Nephron (organoid): ENCODE measurements around the gene AOPEP.

Source experiments
- H3K27ac Mint-ChIP-seq, 3 experiments: 2 replicates each; pipeline ENCODE4 v1.8.0; 2020; ENCODE audit warnings: mixed read lengths in 3 of 3, mild to moderate bottlenecking in 2 of 3, moderate library complexity in 1 of 3
- H3K27me3 Mint-ChIP-seq: 2 replicates; pipeline ENCODE4 v1.8.0; 2021; ENCODE audit warnings: low read depth, mild to moderate bottlenecking, moderate library complexity, mixed read lengths
- H3K36me3 Mint-ChIP-seq: 2 replicates; pipeline ENCODE4 v1.8.0; 2020; ENCODE audit warnings: low read depth, mixed read lengths
- H3K4me1 Mint-ChIP-seq: 2 replicates; pipeline ENCODE4 v1.8.0; 2020; ENCODE audit warnings: mixed read lengths
- H3K4me3 Mint-ChIP-seq, 3 experiments: 2 replicates each; pipeline ENCODE4 v1.8.0; 2020; ENCODE audit warnings: mild to moderate bottlenecking in 3 of 3, mixed read lengths in 3 of 3, moderate library complexity in 2 of 3
- H3K9me3 Mint-ChIP-seq: 2 replicates; pipeline ENCODE4 v1.8.0; 2020; ENCODE audit warnings: mixed read lengths
- CTCF ChIP-seq, 3 experiments: fragments of 200-600 bp; sonication (generic); IDR thresholded peaks; one replicate each; pipeline ENCODE4 v1.5.0; 2021; ENCODE audit warnings: antibody characterized with exemption in 3 of 3; ENCODE audit not compliant: unreplicated experiment in 3 of 3

Gene AOPEP

GRCh38 chr9:94919376-94920098 is 193.0 kb downstream of the AOPEP start:
- Mint-ChIP-seq H3K27me3 (peaks cover 8% of the 10 kb centered on the region), H3K27ac (peak overlapping the region; percentile 79 to 97 (median 91)), H3K4me1 (peaks cover 74% of the 10 kb centered on the region), H3K36me3 (peaks cover 5% of the 10 kb centered on the region), H3K9me3 (no peaks in the 10 kb centered on the region), H3K4me3 (peak overlapping the region; percentile 29 to 42 (median 35))
- TF ChIP-seq CTCF (IDR thresholded peaks at IDR 0.05; ENCODE audit: unreplicated experiment in 3 of 3): no peak

GRCh38 chr9:94920420-94921091 is 194.1 kb downstream of the AOPEP start:
- TF ChIP-seq CTCF (IDR thresholded peaks at IDR 0.05; ENCODE audit: unreplicated experiment in 3 of 3): no peak
- peak overlapping the region; percentile 91 to 97 (median 96) for H3K27ac Mint-ChIP-seq
- peak overlapping the region; percentile 42 to 54 (median 45) for H3K4me3 Mint-ChIP-seq
- H3K27me3 Mint-ChIP-seq: peaks cover 8% of the 10 kb centered on the region
- peaks cover 8% of the 10 kb centered on the region for H3K36me3 Mint-ChIP-seq
- H3K4me1 Mint-ChIP-seq: peaks cover 65% of the 10 kb centered on the region
- no peaks in the 10 kb centered on the region for H3K9me3 Mint-ChIP-seq

- Mint-ChIP-seq H3K4me1 (peaks cover 61% of the 10 kb centered on the region), H3K9me3 (no peaks in the 10 kb centered on the region), H3K36me3 (peaks cover 13% of the 10 kb centered on the region), H3K27ac (peak overlapping the region; percentile 91 to 97 (median 96)), H3K27me3 (peaks cover 8% of the 10 kb centered on the region), H3K4me3 (peak overlapping the region; percentile 21 to 38 (median 34))
- no peak for TF ChIP-seq CTCF (IDR thresholded peaks at IDR 0.05; ENCODE audit: unreplicated experiment in 3 of 3)
Measured at GRCh38 chr9:94921092-94921471, 194.6 kb downstream of the AOPEP start.

GRCh38 chr9:94921656-94922055 is 195.2 kb downstream of the AOPEP start:
- H3K27ac Mint-ChIP-seq: peak overlapping the region; percentile 91 to 97 (median 96)
- H3K27me3 Mint-ChIP-seq: peaks cover 8% of the 10 kb centered on the region
- peak overlapping the region; percentile 8 to 25 (median 10) for H3K4me3 Mint-ChIP-seq
- H3K36me3 Mint-ChIP-seq: peaks cover 16% of the 10 kb centered on the region
- no peak for TF ChIP-seq CTCF (IDR thresholded peaks at IDR 0.05; ENCODE audit: unreplicated experiment in 3 of 3)
- peaks cover 61% of the 10 kb centered on the region for H3K4me1 Mint-ChIP-seq
- no peaks in the 10 kb centered on the region for H3K9me3 Mint-ChIP-seq

- H3K27ac Mint-ChIP-seq: peak overlapping the region; percentile 91 to 97 (median 96)
- peaks cover 56% of the 10 kb centered on the region for H3K4me1 Mint-ChIP-seq
- H3K27me3 Mint-ChIP-seq: peaks cover 8% of the 10 kb centered on the region
- H3K36me3 Mint-ChIP-seq: peaks cover 16% of the 10 kb centered on the region
- peak overlapping the region in 1 of 3 experiments; percentile 10 for H3K4me3 Mint-ChIP-seq
- no peaks in the 10 kb centered on the region for H3K9me3 Mint-ChIP-seq
- TF ChIP-seq CTCF (IDR thresholded peaks at IDR 0.05; ENCODE audit: unreplicated experiment in 3 of 3): no peak
Measured at GRCh38 chr9:94922098-94922607, 195.7 kb downstream of the AOPEP start.
